Measurements from ENCODE around the gene EML6. TPM values are rescaled to one million over a fixed set of nuclear protein-coding genes. Genes with fewer than 3 reads are reported as not detected.

Gene EML6
- total and polyA plus RNA-seq, 3 donors from 2014 or later, result 7.6 to 17.3 (median 12.1) TPM

GRCh38 chr2:54683596-54683995 is 39.9 kb upstream of the EML6 start:
- Histone ChIP-seq H3K36me3 (ENCODE audit: low read depth, missing control alignments) (no peaks in the 10 kb centered on the region), H3K27ac (no peak overlapping the region), H3K9me3 (no peaks in the 10 kb centered on the region), H3K27me3 (no peaks in the 10 kb centered on the region), H3K4me1 (no peaks in the 10 kb centered on the region), H3K4me3 (no peak overlapping the region)
- intact Hi-C loops (cut with DNase I; ENCODE audit: low total_unique reads), result no loop called here
- WGBS, 2 donors, result 80 to 96% methylated on average over 2 of the region's 2 CpGs
- TF ChIP-seq CTCF (IDR thresholded peaks at IDR 0.05) (no peak), POLR2A (IDR thresholded peaks at IDR 0.05) (no peak)
- no peak for DNase-seq

- intact Hi-C loops (cut with DNase I; ENCODE audit: low total_unique reads), result no loop called here
- Histone ChIP-seq H3K9me3 (no peaks in the 10 kb centered on the region), H3K4me3 (no peak overlapping the region), H3K36me3 (ENCODE audit: low read depth, missing control alignments) (no peaks in the 10 kb centered on the region), H3K27me3 (no peaks in the 10 kb centered on the region), H3K4me1 (no peaks in the 10 kb centered on the region), H3K27ac (no peak overlapping the region)
- TF ChIP-seq CTCF (IDR thresholded peaks at IDR 0.05) (no peak), POLR2A (IDR thresholded peaks at IDR 0.05) (no peak)
- WGBS, 2 donors, result 90 to 91% methylated on average over 4 of the region's 4 CpGs
- no peak for DNase-seq
Observed at GRCh38 chr2:54685263-54685775, 38.1 kb upstream of the EML6 start.

GRCh38 chr2:54687595-54688152 is 35.8 kb upstream of the EML6 start:
- intact Hi-C loops (cut with DNase I; ENCODE audit: low total_unique reads), result no loop called here

GRCh38 chr2:54691445-54692135 is 31.9 kb upstream of the EML6 start:
- Histone ChIP-seq H3K36me3 (ENCODE audit: low read depth, missing control alignments) (no peaks in the 10 kb centered on the region), H3K4me1 (no peaks in the 10 kb centered on the region), H3K9me3 (no peaks in the 10 kb centered on the region), H3K4me3 (no peak overlapping the region), H3K27me3 (no peaks in the 10 kb centered on the region), H3K27ac (no peak overlapping the region)
- no peak for DNase-seq
- TF ChIP-seq POLR2A (IDR thresholded peaks at IDR 0.05) (no peak), CTCF (IDR thresholded peaks at IDR 0.05) (no peak)
- WGBS, 2 donors, result 79 to 86% methylated on average over 8 of the region's 8 CpGs
- intact Hi-C loops (cut with DNase I; ENCODE audit: low total_unique reads), result no loop called here

More at GRCh38 chr2:54687595-54688152, 35.8 kb upstream of the EML6 start:
- H3K36me3 ChIP-seq (ENCODE audit: low read depth, missing control alignments), result no peaks in the 10 kb centered on the region
- H3K27me3 ChIP-seq, result no peaks in the 10 kb centered on the region
- H3K27ac ChIP-seq, result no peak overlapping the region
- no peaks in the 10 kb centered on the region for H3K9me3 ChIP-seq
- TF ChIP-seq CTCF (IDR thresholded peaks at IDR 0.05) (no peak), POLR2A (IDR thresholded peaks at IDR 0.05) (no peak)
- no peaks in the 10 kb centered on the region for H3K4me1 ChIP-seq
- DNase-seq, result no peak
- 81 to 84% methylated on average over 4 of the region's 4 CpGs for WGBS, 2 donors
- no peak overlapping the region for H3K4me3 ChIP-seq
